HepG2 (cell line): ENCODE results near the gene BMPR1B. TPM values are rescaled to one million over a fixed set of nuclear protein-coding genes. Genes with fewer than 3 reads are reported as not detected.

Source experiments
- ATAC-seq: fragments of 200-7000 bp; cut with Tn5 transposase; 3 replicates; pipeline ENCODE4 v1.9.1; 2020; ENCODE audit warnings: mild to moderate bottlenecking, moderate library complexity
- BruUV-seq: library from RNA; stranded (reverse); fragments of 400-500 nt; replicated peaks from 2 replicates; lab custom pipeline; 2021; lab: Mats Ljungman, UMichigan
- CTCF ChIA-PET: fragments of 300-600 bp; formaldehyde crosslinking; extraction: SDS; loops from one replicate; lab custom pipeline; 2021; ENCODE audit warnings: low total read pairs, inconsistent platforms, low intra/inter-chr PET ratio; lab: Yijun Ruan, JAX
- POLR2A ChIA-PET: fragments of 350-600 bp; sonication (Branson Sonifier 250); formaldehyde crosslinking; loops from one replicate; lab custom pipeline; 2020; ENCODE audit warnings: antibody characterized with exemption, inconsistent platforms; lab: Yijun Ruan, JAX
- DNase-seq: peaks from one replicate; pipeline ENCODE4 v3.0.0-alpha.2; 2015; ENCODE audit warnings: low spot score
- FAIRE-seq: peaks from 3 replicates; lab custom pipeline; 2011; peaks lifted over from hg19 to GRCh38; lab: Jason Lieb, UNC
- H2AFZ ChIP-seq: one replicate; pipeline ENCODE4 v1.6.1; 2011; ENCODE audit warnings: low read length, inconsistent platforms
- H3K27ac ChIP-seq: fragments of 300-600 bp; 3 replicates; pipeline ENCODE4 v1.8.0; 2011; ENCODE audit warnings: mixed run types, mild to moderate bottlenecking, mixed read lengths, low read length, inconsistent platforms; ENCODE audit not compliant: insufficient read depth; ENCODE audit errors: extremely low read length
- H3K27me3 ChIP-seq, 2 experiments: fragments of 200-600 bp in 1 of 2; 2 replicates in 1 of 2; 3 replicates in 1 of 2; pipeline versions ENCODE4 v1.6.0 to v1.8.0; 2011; ENCODE audit warnings: low read length in 2 of 2, mild to moderate bottlenecking in 2 of 2, moderate library complexity in 2 of 2, inconsistent platforms in 1 of 2; ENCODE audit not compliant: insufficient read depth in 2 of 2, control insufficient read depth in 1 of 2
- H3K36me3 ChIP-seq, 2 experiments: fragments of 200-600 bp in 1 of 2; replicated peaks in 1 of 2; 2 replicates in 1 of 2; 3 replicates in 1 of 2; pipeline versions ENCODE4 v1.5.1 to v1.8.0; 2011; ENCODE audit warnings: low read length in 2 of 2, inconsistent platforms in 1 of 2; ENCODE audit not compliant: insufficient read depth in 2 of 2, control insufficient read depth in 1 of 2
- H3K4me1 ChIP-seq: 2 replicates; pipeline ENCODE4 v1.5.1; 2012; ENCODE audit warnings: low read length, inconsistent platforms; ENCODE audit not compliant: insufficient read depth
- H3K4me2 ChIP-seq: 2 replicates; pipeline ENCODE4 v1.6.0; 2011; ENCODE audit warnings: low read depth, low read length, inconsistent platforms
- H3K4me3 ChIP-seq, 3 experiments: fragments of 200-600 bp in 1 of 3; sonication (generic), shearing (Covaris generic) in 1 of 3; replicated peaks in 1 of 3; 2 replicates each; pipeline ENCODE4 v1.5.1; 2011 to 2016; ENCODE audit warnings: low read length in 3 of 3, inconsistent platforms in 2 of 3, low read depth in 2 of 3, mild to moderate bottlenecking in 2 of 3, control low read depth in 1 of 3, mixed read lengths in 1 of 3; ENCODE audit not compliant: insufficient read depth in 1 of 3
- H3K79me2 ChIP-seq: one replicate; pipeline ENCODE4 v1.6.1; 2011; ENCODE audit warnings: low read length, inconsistent platforms; ENCODE audit not compliant: insufficient read depth
- H3K9ac ChIP-seq: 2 replicates; pipeline ENCODE4 v1.6.0; 2011; ENCODE audit warnings: mild to moderate bottlenecking, low read depth, low read length, inconsistent platforms; ENCODE audit not compliant: insufficient read depth
- H3K9me3 ChIP-seq: 2 replicates; pipeline ENCODE4 v1.5.1; 2012; ENCODE audit warnings: mild to moderate bottlenecking, low read length
- H4K20me1 ChIP-seq: 2 replicates; pipeline ENCODE4 v1.6.0; 2011; ENCODE audit warnings: inconsistent platforms, mild to moderate bottlenecking, low read length, moderate library complexity; ENCODE audit not compliant: insufficient read depth
- CREM ChIP-seq, 2 experiments: sonication (generic) in 1 of 2; formaldehyde crosslinking in 1 of 2; IDR thresholded peaks; 2 replicates each; pipeline versions ENCODE4 v1.4.0 to v1.6.1; 2016 to 2020; ENCODE audit warnings: antibody characterized with exemption in 1 of 2, mild to moderate bottlenecking in 1 of 2, missing genetic modification reagents in 1 of 2
- RFX1 ChIP-seq: fragments of 450-650 bp; IDR thresholded peaks from 2 replicates; pipeline ENCODE4 v1.6.1; 2017
- ZNF142 ChIP-seq: sonication (generic); formaldehyde crosslinking; IDR thresholded peaks from 2 replicates; pipeline ENCODE4 v1.4.0; 2020; ENCODE audit warnings: missing genetic modification reagents
- WGBS: methylation state at CpG from one replicate; pipeline ENCODE4 v1.1.6; 2017; ENCODE audit warnings: low lambda C conversion rate; 5-methylcytosine and 5-hydroxymethylcytosine counted together
- in situ Hi-C: cut with HindIII; loops from 2 replicates; pipeline ENCODE4 v1.10.0; 2017; ENCODE audit warnings: low pct_unique_long_range_greater_than_20kb; ENCODE audit not compliant: extremely low pct_ligation_motif_present
- intact Hi-C: fragments of 100-400 bp; cut with micrococcal nuclease; formaldehyde crosslinking; loops from one replicate; pipeline ENCODE4 v1.10.0; 2022; ENCODE audit not compliant: unreplicated experiment
- polyA plus RNA-seq, 8 experiments: library from polyadenylated mRNA; depleted of rRNA in 3 of 8; stranded (reverse) in 7 of 8; unstranded in 1 of 8; fragments of >200 nt; fragmentation: Illumina TruSeq in 4 of 8; extraction: Trizol in 4 of 8; gene quantifications; 2 replicates each; pipeline versions ENCODE4 v1.2.1 to v1.2.3, GENCODE V29; 2011 to 2016; ENCODE audit warnings: low read depth in 4 of 8, missing spikeins in 1 of 8, mixed read lengths in 1 of 8; ENCODE audit not compliant: insufficient read depth in 1 of 8
- total RNA-seq, 5 experiments: library from RNA; depleted of rRNA; stranded (reverse); fragments of >200 nt; fragmentation: Illumina TruSeq; extraction: Trizol; gene quantifications; 2 replicates each; pipeline ENCODE4 v1.2.3, GENCODE V29; 2016; ENCODE audit warnings: low read depth in 1 of 5

BMPR1B gene
- total and polyA plus RNA-seq, 2 of the 13 experiments (the other 11 are each of a cell fraction or from before 2014, with no cell fraction given) = 0.07 TPM; not detected in 1

GRCh38 chr4:95158045-95158444, 400.3 kb downstream of the BMPR1B start:
- FAIRE-seq (no peak), ATAC-seq (no peak), DNase-seq (no peak)
- Histone ChIP-seq H3K36me3 (no peaks in the 10 kb centered on the region), H3K4me3 (no peak overlapping the region), H3K4me2 (no peak overlapping the region), H2AFZ (no peak overlapping the region), H3K79me2 (no peaks in the 10 kb centered on the region), H3K9ac (no peak overlapping the region), H3K9me3 (no peaks in the 10 kb centered on the region), H3K4me1 (no peaks in the 10 kb centered on the region), H3K27ac (no peak overlapping the region), H4K20me1 (no peaks in the 10 kb centered on the region), H3K27me3 (no peaks in the 10 kb centered on the region)
- ChIA-PET POLR2A (no interaction called here), CTCF (no interaction called here)
- in situ Hi-C loops = loop anchor here (25.0 kb wide), 1 partner anchor 2004 kb away; no protein-coding TSS in a partner anchor
- TF ChIP-seq CREM (IDR thresholded peaks at IDR 0.05) (no peak), CREM (CRISPR knock-in tag; IDR thresholded peaks at IDR 0.05) (no peak), ZNF142 (CRISPR knock-in tag) (no peak), RFX1 (no peak)
- no TSS peak for BruUV-seq
- intact Hi-C loops = no loop called here
- 0% methylated on average over 2 of the region's 2 CpGs for WGBS
